Stimulated activated CD4-positive, alpha-beta T cell treated with anti-CD3 and anti-CD28 coated beads, Interleukin-1b, Interleukin-23, amount 100 ng/mL, for 48 hours (primary cell): ENCODE measurements around the gene PDE6A.

Experiments
- DNase-seq: peaks from one replicate; pipeline ENCODE4 v3.0.0-alpha.2; 2020

The PDE6A gene

DNA sequence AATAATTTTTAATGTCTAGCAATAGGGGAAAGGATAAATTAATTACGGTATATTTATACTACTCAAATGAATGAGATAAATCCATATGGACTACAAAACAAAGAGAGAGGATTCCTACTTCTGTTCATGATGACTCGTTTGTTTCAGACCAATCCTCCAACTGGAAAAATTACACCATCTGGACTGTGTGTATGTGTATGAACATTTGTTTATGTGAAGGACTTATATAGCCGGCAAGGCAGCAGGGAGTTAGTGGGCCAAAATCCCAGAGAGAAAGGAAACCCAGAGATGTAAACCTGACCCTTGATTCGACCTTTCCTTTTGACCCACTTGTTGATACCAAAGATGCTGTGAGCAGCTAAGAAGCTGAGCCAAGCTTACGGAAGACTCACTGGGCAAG is 20.1 kb downstream of the PDE6A start:
- DNase-seq, result no peak

DNA sequence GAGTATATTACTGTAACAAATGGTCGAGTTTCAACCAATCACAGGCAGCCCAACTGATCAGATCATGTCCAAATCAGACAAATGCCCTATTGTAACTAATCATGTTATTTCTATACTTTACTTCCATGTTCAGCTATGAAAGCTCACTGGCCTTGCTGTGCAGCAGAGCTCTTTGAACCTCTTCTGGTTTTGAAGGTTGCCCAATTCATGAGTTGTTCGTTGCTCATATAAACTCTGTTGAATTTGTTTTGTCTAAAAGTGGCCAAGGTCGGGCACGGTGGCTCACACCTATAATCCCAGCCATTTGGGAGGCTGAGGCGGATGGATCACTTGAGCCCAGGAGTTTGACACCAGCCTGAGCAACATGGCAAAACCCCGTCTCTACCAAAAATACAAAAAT is 21.6 kb downstream of the PDE6A start:
- no peak for DNase-seq

DNA sequence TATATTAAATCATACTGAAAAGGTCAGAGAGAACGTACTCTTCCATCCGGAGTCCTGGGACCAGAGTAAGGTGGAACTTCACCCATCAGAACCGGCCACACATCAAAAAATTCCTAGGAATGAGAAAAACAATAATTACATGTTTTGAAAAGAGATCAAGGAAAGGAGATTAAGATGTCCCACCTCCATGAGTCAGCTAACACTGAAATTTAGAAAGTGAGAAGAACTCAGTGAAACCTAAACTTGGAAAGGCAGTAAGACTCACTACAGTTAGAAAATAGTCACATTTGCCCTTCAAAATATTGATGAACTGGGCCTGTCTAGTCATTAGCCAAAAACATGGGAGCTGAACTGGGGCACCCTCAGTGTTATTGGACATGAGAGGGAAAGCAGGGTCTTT is 23.0 kb downstream of the PDE6A start:
- no peak for DNase-seq

DNA sequence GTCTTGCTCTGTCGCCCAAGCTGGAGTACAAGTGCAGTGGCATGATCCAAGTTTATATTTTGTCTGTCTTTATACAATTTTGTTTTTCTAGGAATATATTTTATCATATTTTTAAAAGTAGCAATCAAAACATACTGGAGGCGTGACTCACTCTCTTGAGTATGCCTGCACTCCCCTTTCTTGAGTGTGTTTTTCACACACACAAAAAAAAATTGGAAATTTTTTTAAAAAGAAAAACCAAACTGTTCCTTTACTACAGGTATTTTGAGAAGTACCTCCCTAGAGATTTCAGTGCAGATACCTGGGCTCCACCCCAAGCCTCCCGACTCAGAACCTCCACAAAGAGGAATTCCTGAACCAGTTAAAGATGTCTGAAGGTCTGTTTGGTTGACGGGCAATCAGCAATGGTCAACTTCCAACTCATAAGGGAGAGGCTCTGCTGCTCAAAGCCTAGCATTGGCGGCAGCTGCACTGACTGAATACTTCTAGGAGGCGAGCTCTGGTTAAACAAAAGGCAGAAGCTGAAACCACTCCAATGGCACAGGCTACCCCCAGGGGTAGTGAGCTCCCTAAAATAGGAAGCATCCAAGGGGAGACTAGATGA is 27.4 kb downstream of the PDE6A start:
- no peak for DNase-seq

DNA sequence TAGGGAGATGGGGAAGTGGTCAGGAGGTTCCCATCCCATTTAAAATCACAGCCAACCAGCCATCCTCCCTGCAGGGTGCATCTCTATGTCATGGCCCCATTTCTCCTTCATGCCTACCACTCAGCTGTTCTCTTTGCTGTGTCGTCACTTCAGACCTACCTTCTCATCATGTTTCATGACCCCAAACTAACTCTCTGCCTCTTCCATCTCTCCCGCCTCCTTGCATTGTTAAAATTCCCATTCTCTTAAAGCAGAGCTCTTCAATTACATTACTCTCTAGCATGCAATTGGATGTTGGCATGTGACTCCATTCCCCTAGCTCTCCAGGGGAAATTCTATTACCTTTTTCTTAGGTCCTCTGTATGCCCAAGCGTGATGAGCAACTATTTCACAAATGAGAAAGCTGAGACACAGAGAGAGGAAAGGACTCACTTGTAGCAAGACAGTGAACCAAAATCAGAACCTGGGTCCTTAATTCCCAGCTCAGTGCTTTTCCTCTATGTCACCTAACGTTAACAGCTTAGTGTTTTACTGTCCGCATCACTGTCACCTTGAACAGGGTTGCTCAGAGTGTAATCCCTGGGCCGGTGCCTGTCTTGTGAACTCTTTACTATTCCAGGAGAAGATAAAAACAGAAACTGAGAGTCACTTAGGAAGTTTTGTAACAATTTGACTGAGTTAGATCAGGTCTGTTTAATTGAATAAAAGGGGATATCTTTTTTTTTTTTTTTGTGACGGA is 28.1 kb downstream of the PDE6A start:
- no peak for DNase-seq

DNA sequence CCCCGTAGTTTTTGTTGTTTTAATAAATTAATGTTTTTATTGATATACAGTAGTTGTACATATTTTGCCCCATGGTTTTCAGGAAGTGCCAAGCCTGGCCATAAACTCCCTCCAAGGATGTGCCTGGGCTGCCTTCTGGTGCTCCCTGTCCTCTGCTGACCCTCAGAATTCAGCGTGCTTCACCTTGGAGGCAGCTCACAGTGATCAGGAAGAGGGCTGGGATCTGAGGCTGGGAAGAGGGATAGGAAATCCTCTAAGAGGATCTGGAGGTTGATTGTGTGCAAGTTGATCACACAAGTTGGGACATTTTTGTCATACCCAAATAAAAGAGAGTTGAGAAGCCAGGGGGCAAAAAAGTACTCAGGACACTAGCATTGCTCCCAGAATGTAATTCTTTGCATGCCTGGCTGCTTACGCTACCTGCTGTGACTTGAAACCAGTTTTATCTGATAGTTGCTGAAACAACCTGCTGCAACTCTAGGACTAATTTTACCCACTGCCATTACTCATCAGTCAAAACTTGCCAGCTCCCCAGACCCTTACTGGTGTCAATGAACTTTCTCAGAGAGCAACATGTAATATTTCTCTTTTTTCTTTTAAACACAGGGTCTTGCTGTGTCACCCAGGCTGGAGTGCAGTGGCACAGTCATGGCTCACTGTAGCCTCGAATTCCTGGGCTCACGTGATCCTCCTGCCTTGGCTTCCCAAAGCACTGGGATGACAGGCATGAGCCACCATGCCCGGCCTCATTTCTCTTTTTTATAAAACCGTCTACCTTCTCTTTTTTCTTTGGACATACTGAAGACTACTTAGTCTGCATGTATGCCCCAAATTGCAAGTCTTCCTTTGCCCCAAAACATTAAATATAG is 29.0 kb downstream of the PDE6A start:
- DNase-seq, result no peak

DNA sequence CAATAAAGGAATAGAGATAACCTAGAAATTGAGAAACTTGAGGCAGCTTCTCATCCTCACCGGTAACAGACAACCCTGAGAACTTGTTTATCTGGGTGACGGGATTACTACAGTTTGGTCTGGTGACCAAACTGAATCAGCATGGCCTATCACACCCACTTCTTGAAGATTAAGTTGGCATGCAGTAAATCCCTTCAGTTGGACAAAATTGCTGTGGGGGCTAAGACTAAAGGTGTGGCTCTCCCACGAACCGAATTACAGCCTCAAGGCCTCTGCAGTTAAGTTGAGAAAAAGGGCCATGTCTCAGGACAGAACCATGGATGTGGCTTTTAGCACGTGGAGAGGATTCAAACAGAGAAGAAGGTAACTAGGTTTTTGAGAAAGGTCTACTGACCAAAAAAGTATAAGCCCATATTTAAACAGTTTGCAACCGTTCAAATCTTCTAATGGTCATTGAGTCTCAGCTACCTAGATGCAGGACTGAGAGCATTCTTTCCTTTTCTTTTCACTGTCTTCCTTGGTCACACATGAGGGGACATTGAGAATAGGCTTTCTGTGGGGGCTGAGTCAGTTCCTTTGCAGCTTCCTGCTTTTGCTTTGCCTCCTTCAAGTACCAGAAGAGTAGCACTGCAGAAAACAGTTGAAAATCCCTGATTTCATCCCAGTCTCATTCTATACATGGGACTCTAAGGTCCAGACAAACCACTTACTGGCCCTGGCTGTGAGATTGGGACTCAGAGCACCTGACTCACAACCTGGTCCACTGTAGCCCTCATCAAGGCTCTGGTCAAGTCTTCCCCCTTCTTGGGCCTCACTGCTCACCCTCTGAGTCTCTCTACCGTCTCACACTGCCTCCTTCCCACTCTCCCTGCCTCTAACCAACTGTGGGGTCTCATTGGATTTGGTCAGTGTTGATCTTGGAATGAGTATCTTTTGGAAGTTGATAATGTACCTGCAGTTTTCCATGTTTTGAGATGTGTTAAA is 30.9 kb downstream of the PDE6A start:
- no peak for DNase-seq

DNA sequence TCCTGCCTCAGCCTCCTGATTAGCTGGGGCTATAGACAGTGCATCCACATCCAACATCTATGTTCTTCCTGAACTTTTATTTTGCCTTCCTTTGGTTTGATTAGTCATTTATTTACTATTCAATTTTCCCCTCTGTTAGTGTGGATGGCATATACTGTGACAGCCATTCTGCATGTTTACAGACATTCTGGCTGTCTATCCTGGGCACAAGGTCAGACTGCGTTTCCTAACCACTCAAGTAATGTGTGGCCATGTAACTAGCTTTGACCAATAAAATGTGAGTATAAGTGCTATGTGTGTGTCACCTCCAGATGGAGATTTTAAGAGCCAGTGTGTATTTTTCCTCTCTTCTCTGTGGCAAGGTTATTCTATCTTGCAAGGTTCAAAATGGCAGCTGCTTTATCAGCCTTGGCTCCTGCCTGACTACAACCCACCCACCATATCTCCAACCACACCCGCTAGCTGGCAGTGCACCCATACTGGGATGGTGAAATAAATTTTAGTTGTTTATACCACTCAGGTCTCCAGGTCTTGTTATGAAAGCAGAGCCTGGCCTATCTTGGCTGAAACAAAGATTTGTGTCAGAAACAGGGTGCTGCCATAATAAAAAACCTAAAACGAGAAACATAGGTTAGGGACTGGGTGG is 32.2 kb downstream of the PDE6A start:
- DNase-seq, result no peak

DNA sequence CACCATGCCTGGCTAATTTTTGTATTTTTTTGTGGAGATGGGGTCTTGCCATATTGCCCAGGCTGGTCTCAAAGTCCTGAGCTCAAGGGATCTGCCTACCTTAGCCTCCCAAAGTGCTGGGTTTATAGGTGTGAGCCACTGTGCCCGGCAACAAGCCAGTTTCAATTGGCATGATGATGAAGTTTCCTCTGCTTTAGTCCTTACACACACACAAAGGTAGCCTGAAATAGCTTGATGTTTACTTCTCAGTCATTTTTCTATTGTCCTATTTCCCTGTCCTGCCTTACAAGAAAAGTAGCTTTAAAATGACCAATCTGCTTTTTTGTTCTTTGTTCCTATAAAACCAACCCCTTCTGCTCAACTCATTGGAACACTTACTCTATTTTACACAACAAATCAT is 33.6 kb downstream of the PDE6A start:
- DNase-seq, result no peak

DNA sequence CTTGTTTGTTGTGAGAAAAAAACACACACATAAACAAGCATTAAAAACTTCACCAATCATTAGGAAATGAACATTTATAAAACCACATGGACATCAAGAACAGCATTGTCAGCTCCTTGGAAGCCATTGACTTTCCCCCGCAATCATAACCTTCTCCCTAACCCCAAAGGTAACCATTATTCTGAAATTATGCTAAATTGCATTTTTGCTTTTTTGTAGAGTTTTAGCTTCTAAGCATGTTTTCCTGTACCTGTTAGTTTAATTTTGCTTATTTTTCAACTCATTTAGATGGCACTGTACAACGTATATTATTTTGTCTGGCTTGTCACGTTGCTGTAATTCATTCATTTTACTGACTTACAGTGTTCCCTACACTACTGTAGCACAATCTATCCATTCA is 36.8 kb downstream of the PDE6A start:
- DNase-seq, result no peak

DNA sequence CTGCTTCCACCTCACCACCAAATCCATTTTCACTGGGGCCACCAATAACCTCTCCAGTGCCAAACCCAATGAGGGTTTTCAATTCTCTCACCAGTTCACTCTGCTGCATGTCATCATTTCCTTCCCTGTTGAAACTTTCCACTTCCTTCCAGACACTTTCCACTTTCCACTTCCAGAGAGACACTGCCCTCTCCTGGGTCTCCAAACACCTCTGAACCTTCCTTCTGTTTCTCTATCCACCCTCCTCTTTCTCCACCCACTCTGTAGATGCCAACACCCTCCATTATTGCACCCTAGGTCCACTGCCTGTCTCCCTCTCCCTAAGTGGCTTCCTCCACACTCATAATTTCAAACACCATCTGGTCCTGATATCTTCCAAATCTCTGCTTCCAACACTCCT is 39.6 kb downstream of the PDE6A start:
- DNase-seq, result no peak

DNA sequence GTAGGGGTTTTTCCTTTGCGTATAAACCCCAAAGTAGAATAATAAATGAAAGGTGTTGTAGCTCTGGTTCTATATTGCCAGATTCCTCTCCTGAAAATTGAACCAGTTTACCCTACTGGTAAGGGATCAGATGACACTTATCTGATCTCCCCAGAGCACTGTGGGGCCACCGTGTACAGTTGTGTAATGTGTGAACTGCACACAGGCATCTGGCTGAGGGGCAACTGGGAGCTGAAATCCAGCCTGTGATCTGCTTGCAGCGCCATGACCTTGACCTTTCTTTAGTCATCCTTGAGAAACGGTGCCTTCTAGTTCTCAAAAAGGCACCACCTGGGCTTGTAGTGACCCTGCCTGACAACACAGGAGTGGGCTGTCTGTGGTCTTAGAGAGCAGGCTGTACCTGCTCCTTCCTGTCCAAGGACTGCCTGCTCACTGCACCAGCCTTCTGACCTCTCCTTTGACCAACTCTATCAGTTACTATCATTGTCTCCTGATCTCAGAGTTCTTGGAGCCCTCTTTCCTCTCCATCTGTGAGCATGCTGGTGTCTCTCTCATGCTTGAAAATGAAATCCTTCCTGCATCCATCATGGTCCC is 40.2 kb downstream of the PDE6A start:
- DNase-seq, result no peak

DNA sequence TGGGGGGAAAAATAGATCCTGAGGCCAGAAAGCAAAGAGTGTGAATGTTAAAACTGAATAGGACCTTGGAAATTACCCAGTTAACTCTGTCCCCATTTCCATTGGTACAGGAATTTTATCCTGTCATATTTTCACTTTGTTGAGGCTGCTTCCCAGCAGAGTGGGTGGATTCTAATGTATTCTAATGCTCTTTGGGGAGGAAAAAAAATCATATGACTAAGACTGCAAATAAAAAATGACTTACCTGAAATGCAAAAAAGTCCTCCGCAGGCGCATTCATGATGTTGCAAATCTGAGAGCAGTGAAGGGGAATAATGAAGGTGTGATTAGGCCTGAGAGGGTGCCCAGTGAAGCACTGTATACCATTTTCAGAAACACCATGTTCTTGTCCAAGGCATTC is 41.2 kb downstream of the PDE6A start:
- no peak for DNase-seq

DNA sequence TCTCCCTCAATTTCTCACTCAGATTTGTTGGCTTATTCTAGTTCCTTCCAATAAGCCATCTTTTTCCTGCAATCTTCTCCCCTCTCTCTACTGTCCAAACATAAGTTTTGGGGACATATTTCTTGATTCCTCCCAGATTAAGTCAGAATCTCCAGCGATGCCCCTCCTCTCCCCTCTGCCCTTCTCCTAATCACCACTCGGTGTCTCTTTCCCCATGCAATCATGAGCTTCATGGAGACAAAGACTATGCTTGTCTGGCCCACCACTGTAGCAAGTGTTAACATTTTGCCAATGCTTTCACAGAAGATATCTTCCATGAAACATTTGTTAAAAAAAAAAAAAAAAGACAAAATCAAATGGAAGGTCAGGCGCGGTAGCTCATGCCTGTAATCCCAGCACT is 42.4 kb downstream of the PDE6A start:
- no peak for DNase-seq

DNA sequence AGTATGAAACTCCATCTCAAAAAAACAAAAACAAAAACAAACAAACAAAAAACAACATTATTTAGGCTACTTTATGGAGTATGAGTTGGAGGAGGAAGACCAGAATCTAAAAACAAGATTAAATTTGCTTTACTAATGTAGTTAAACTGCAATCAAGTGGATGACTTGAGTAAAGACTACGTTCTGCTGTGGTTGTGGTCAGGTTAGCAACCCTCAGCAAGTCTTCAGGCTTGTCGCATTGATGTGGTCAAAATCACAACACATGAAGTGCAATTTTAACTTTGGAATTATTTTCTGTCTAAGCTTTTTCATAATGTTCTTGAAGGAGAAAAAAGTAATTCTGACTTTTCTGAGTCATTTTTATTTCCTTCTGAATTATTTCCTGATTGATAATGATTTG is 43.1 kb downstream of the PDE6A start:
- DNase-seq, result no peak

DNA sequence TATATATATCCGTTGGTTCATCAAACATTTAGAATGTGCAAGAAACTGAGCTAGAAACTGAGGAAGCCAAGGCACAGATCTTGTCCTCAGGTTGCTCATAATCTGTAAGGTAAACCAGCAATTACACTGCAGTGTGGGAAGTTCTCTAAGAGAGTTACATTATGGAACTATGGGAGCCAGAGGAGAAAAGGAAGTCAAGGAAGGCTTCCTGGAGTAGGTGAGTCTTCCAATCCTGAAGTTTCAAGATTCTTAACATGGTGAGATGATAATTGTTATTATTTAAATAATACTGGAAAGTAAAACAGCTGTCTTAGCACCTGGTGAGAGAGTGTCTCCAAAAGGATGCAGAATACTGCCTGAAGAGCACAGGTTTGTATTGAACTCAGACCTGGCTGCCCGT is 44.2 kb downstream of the PDE6A start:
- DNase-seq, result no peak

DNA sequence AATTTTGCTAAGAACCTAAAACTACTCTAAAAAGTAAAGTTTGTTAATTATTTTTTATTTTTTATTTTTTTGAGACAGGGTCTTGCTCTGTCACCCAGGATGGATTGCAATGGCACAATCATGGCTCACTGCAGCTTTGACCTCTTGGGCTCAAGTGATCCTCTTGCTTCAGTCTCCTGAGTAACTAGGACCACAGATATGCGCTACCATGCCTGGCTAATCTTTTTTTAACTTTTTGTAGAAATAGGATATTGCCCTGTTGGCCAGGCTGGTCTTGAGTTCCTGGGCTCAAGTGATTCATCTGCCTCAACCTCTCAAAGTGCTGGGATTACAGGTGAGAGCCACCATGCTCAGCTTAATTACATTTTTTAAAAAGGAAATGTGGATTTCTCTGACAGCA is 45.8 kb downstream of the PDE6A start:
- DNase-seq, result no peak

DNA sequence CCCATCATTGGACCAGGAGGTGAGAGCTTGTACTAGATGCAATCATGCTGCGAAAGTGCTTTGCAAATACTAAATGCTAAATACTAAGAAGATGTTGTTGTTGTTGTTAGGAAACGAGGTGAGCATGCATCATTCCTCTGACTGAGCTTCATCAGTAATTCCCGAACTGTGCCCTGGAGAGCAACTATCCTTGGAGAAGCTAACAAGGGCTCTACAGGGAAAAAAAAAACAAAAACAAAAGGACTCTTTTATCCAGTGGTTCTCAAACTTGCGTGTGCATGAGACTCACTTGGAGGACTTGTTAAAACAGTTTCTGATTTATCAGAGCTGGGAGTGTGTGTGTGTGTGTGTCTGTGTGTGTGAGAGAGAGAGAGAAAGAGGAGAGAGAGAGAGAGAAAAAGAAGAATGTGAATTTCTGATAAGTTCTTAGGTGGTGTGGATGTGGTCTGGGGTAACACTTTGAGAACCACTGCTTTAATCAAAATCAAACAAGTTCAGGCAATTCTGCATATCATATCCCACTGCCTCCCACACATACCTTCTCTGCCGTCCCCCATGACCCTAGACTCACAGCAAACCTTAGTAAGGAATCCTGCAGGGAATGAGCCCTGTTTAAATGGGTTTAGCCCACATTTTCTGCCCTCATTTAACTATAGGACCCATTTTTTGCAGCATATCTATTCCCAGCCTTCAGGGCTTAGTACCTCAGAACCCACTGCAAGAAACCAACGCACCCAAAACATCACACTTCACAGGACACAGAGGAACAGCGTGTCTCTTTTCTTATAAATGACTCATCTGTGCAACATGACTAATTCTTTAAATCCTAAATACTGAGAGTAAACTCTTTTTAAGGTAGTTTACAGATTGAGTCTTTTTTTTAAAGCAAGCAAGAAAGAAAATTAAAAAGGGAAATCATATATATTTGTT is 48.9 kb downstream of the PDE6A start:
- DNase-seq, result no peak

DNA sequence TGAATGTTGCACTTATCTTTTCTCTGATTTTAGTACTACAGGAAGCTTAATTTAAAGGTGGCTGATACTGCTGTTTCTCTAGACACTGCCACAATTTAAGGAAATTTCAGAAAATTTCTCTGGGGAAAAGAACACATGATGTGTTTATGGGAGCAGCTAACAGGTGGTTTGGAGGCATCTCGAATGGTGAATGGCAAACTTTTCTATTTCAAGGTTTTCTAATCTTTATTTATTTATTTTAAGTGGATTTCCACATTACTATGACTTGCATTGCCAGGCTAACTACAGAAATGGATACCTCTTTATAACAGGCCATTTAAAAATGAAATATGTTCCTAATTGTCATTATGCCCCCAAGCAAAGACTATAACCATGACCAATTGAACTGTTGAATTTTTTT is 50.4 kb downstream of the PDE6A start:
- DNase-seq, result no peak

DNA sequence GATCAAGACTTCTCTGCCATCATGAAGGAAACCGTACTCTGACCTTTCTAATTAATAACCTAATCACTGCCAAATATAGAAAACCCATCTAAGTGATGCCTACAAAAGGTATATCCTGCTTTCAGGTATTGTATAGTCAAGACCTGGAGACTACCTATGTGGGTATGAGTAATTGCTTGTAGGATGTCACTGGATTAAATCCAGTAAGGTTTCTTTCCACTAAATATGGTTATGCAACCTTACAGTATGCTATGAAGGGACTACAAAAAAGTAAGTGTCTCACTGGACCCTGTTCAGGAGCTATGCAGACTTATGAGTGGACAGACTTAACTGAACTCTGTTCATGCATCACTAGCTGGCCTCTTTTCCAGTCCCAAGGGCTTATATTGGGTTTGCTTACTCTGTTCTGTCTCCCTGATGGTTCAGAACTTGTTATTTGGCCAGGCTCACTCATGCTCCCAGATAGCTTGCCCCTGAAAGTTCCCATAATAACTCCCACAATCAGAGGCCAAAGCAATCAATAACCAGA is 51.1 kb downstream of the PDE6A start:
- DNase-seq, result no peak
